Calu3 (cell line): Measurements from ENCODE around the gene SHD. TPM values are rescaled to one million over a fixed set of nuclear protein-coding genes. Genes with fewer than 3 reads are reported as not detected.
"Not testable (repeated sequence)": the region's sequence is repeated elsewhere in the genome, so short reads cannot be mapped to it uniquely, and the experiment has no call there.

Experiments
- Bru-seq: library from RNA; stranded (reverse); fragments of 400-500 nt; gene quantifications from one replicate; lab custom pipeline; 2021; lab: Mats Ljungman, UMichigan
- BruChase-seq, 2 experiments: library from RNA; stranded (reverse); fragments of 400-500 nt; gene quantifications; one replicate each; lab custom pipeline; 2021; lab: Mats Ljungman, UMichigan
- BruUV-seq: library from RNA; stranded (reverse); fragments of 400-500 nt; replicated peaks from 2 replicates; lab custom pipeline; 2021; lab: Mats Ljungman, UMichigan
- CTCF ChIA-PET: fragments of 300-600 bp; sonication (Branson Sonifier 250); formaldehyde crosslinking; loops from one replicate; lab custom pipeline; 2022; ENCODE audit warnings: antibody characterized with exemption; lab: Charles Lee
- DNase-seq: peaks from one replicate; pipeline ENCODE4 v3.0.0; 2022
- H3K27ac Mint-ChIP-seq: one replicate; pipeline ENCODE4 v1.8.0; 2022; ENCODE audit warnings: mixed read lengths; ENCODE audit not compliant: unreplicated experiment
- H3K27me3 Mint-ChIP-seq: one replicate; pipeline ENCODE4 v1.8.0; 2022; ENCODE audit warnings: mixed read lengths; ENCODE audit not compliant: unreplicated experiment
- H3K36me3 Mint-ChIP-seq: one replicate; pipeline ENCODE4 v1.8.0; 2022; ENCODE audit warnings: mild to moderate bottlenecking, moderate library complexity, mixed read lengths; ENCODE audit not compliant: insufficient read depth, unreplicated experiment
- H3K4me1 Mint-ChIP-seq: one replicate; pipeline ENCODE4 v1.8.0; 2022; ENCODE audit warnings: mild to moderate bottlenecking, low read depth, mixed read lengths; ENCODE audit not compliant: unreplicated experiment
- H3K4me3 Mint-ChIP-seq: one replicate; pipeline ENCODE4 v1.8.0; 2022; ENCODE audit warnings: mild to moderate bottlenecking, low read depth, moderate library complexity, mixed read lengths; ENCODE audit not compliant: unreplicated experiment
- H3K9me3 Mint-ChIP-seq: one replicate; pipeline ENCODE4 v1.8.0; 2022; ENCODE audit warnings: low read depth, mixed read lengths; ENCODE audit not compliant: unreplicated experiment
- intact Hi-C: fragments of 100-400 bp; cut with micrococcal nuclease; formaldehyde crosslinking; loops from one replicate; pipeline ENCODE4 v1.10.0; 2022; ENCODE audit not compliant: unreplicated experiment
- long read RNA-seq: library from polyadenylated mRNA; stranded (forward); transcript quantifications from one replicate; pipeline ENCODE4 v2.0.0, GENCODE V29; 2022
- total RNA-seq: library from RNA; stranded (reverse); gene quantifications from 2 replicates; pipeline ENCODE4 v1.2.3, GENCODE V29; 2022
- TF ChIP-seq, protein P1 (sequence below): fragments of 200-600 bp; IDR thresholded peaks from one replicate; pipeline ENCODE4 v1.8.0; 2022; ENCODE audit warnings: antibody characterized with exemption; ENCODE audit not compliant: unreplicated experiment

The SHD gene
- total RNA-seq (not detected in 2 replicates), Bru-seq, nascent RNA (not detected), BruChase-seq, experiment 1, labeled RNA remaining after a 6-hour chase (percentile 10 among the genes with signal in this experiment), BruChase-seq, experiment 2, labeled RNA remaining after a 2-hour chase (percentile 10 among the genes with signal in this experiment)
- long read RNA-seq, result 0 reads

- no peaks in the 10 kb centered on the region for H3K4me1 Mint-ChIP-seq
- intact Hi-C loops, result no loop called here
- no peaks in the 10 kb centered on the region for H3K36me3 Mint-ChIP-seq
- no TSS peak for BruUV-seq
- TF ChIP-seq, protein P1, sequence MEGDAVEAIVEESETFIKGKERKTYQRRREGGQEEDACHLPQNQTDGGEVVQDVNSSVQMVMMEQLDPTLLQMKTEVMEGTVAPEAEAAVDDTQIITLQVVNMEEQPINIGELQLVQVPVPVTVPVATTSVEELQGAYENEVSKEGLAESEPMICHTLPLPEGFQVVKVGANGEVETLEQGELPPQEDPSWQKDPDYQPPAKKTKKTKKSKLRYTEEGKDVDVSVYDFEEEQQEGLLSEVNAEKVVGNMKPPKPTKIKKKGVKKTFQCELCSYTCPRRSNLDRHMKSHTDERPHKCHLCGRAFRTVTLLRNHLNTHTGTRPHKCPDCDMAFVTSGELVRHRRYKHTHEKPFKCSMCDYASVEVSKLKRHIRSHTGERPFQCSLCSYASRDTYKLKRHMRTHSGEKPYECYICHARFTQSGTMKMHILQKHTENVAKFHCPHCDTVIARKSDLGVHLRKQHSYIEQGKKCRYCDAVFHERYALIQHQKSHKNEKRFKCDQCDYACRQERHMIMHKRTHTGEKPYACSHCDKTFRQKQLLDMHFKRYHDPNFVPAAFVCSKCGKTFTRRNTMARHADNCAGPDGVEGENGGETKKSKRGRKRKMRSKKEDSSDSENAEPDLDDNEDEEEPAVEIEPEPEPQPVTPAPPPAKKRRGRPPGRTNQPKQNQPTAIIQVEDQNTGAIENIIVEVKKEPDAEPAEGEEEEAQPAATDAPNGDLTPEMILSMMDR, result no peak
- no peak within 1 kb of the TSS for H3K27ac Mint-ChIP-seq
- CTCF ChIA-PET, result no interaction called here
- H3K4me3 Mint-ChIP-seq, result peak within 1 kb of the TSS; percentile 4
- no peak for DNase-seq
- H3K9me3 Mint-ChIP-seq, result no peaks in the 10 kb centered on the region
- peaks cover 37% of the 10 kb centered on the region for H3K27me3 Mint-ChIP-seq
Observed at GRCh38 chr19:4278419-4279266, at the start of gene SHD. Gene SHD, plus strand, starts transcription at chr19:4279266. Its CDS starts 798 bp downstream, at chr19:4280064.

DNA sequence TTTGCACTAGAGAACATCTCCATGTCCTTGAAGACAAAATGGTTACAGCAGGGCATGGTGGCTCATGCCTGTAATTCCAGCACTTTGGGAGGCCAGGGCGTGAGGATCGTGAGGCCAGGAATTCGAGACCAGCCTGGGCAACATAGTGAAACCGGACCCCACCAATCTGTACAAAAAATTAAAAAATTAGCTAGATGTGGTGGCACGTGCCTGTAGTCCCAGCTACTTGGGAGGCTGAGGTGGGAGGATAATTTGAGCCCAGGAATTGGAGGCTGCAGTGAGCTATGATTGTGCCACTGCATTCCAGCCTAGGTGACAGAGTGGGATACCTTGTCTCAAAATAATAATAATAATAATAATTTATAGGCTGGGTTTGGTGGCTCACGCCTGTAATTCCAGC lies 48.8 kb upstream of the SHD start:
- H3K4me1 Mint-ChIP-seq, H3K27ac Mint-ChIP-seq, H3K4me3 Mint-ChIP-seq, H3K36me3 Mint-ChIP-seq, H3K9me3 Mint-ChIP-seq, DNase-seq, CTCF ChIA-PET, H3K27me3 Mint-ChIP-seq, intact Hi-C loops, BruUV-seq: not testable (repeated sequence)

DNA sequence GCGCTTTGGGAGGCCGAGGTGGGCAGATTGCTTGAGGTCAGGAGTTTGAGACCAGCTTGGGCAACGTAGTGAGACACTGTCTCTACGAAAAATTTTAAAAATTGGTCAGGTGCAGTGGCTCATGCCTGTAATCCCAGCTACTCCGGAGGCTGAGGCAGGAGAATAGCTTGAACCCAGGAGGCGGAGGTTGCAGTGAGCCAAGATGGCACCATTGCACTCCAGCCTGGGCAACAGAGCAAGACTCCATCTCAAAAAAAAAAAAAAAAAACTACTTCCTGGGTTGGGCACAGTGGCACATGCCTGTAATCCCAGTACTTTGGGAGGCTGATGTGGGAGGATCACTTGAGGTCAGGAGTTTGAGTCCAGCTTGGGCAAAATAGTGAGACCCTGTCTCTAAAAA lies 47.5 kb upstream of the SHD start:
- H3K27ac Mint-ChIP-seq, BruUV-seq, H3K9me3 Mint-ChIP-seq, H3K4me1 Mint-ChIP-seq, H3K4me3 Mint-ChIP-seq, intact Hi-C loops, CTCF ChIA-PET, H3K27me3 Mint-ChIP-seq, H3K36me3 Mint-ChIP-seq, DNase-seq: not testable (repeated sequence)

GRCh38 chr19:4232139-4232538 lies 46.9 kb upstream of the SHD start:
- DNase-seq, H3K4me1 Mint-ChIP-seq, H3K4me3 Mint-ChIP-seq, H3K9me3 Mint-ChIP-seq, CTCF ChIA-PET, intact Hi-C loops, BruUV-seq, H3K27ac Mint-ChIP-seq, H3K27me3 Mint-ChIP-seq, H3K36me3 Mint-ChIP-seq: not testable (repeated sequence)

- intact Hi-C loops, result no loop called here
- no peaks in the 10 kb centered on the region for H3K27me3 Mint-ChIP-seq
- H3K36me3 Mint-ChIP-seq, result no peaks in the 10 kb centered on the region
- CTCF ChIA-PET, result interaction anchor here (0.5 to 1.0 kb wide), 4 partner anchors 10 to 76 kb away, joined by 3 to 5 read pairs (median 5); no protein-coding TSS in a partner anchor
- H3K27ac Mint-ChIP-seq, result no peak overlapping the region
- TF ChIP-seq, protein P1, result no peak
- H3K4me1 Mint-ChIP-seq, result no peaks in the 10 kb centered on the region
- BruUV-seq, result no TSS peak
- no peak for DNase-seq
- H3K9me3 Mint-ChIP-seq, result no peaks in the 10 kb centered on the region
- peak overlapping the region; percentile 39 for H3K4me3 Mint-ChIP-seq
Observed at GRCh38 chr19:4232614-4233281, 46.3 kb upstream of the SHD start.
